H9 (cell line): Measurements from ENCODE around the gene EPB41L2. TPM values are rescaled to one million over a fixed set of nuclear protein-coding genes. Genes with fewer than 3 reads are reported as not detected.

Experiments used
- DNase-seq: peaks from one replicate; pipeline ENCODE4 v3.0.0-alpha.2; 2017
- H2AFZ ChIP-seq: one replicate; pipeline ENCODE4 v1.6.1; 2013; ENCODE audit warnings: mild to moderate bottlenecking, low read length, control low read depth, moderate library complexity
- H2AK5ac ChIP-seq: 2 replicates; pipeline ENCODE4 v1.6.1; 2013; ENCODE audit warnings: low read length, control low read depth, mixed read lengths; ENCODE audit not compliant: insufficient read length
- H2BK120ac ChIP-seq: one replicate; pipeline ENCODE4 v1.6.1; 2013; ENCODE audit warnings: low read depth, mild to moderate bottlenecking, low read length, control low read depth, inconsistent platforms; ENCODE audit not compliant: poor library complexity, severe bottlenecking
- H2BK12ac ChIP-seq: 2 replicates; pipeline ENCODE4 v1.6.1; 2013; ENCODE audit warnings: low read length, control low read depth, mixed read lengths, low read depth; ENCODE audit not compliant: insufficient read length
- H2BK15ac ChIP-seq: 2 replicates; pipeline ENCODE4 v1.6.1; 2013; ENCODE audit warnings: low read depth, low read length, control low read depth
- H2BK20ac ChIP-seq: one replicate; pipeline ENCODE4 v1.6.1; 2013; ENCODE audit warnings: low read depth, mild to moderate bottlenecking, low read length, control low read depth, inconsistent platforms; ENCODE audit not compliant: poor library complexity, severe bottlenecking
- H2BK5ac ChIP-seq: 2 replicates; pipeline ENCODE4 v1.6.1; 2013; ENCODE audit warnings: low read length, control low read depth, mixed read lengths; ENCODE audit not compliant: insufficient read length
- H3K14ac ChIP-seq: 2 replicates; pipeline ENCODE4 v1.6.1; 2013; ENCODE audit warnings: low read length, control low read depth; ENCODE audit not compliant: insufficient read depth
- H3K18ac ChIP-seq: 2 replicates; pipeline ENCODE4 v1.6.1; 2013; ENCODE audit warnings: low read depth, mild to moderate bottlenecking, mixed read lengths, low read length, control low read depth; ENCODE audit not compliant: insufficient read length
- H3K23ac ChIP-seq: 2 replicates; pipeline ENCODE4 v1.6.1; 2013; ENCODE audit warnings: low read length, control low read depth, mixed read lengths, low read depth; ENCODE audit not compliant: insufficient read length
- H3K23me2 ChIP-seq: 2 replicates; pipeline ENCODE4 v1.6.1; 2013; ENCODE audit warnings: low read depth, mild to moderate bottlenecking, mixed read lengths, low read length, control low read depth; ENCODE audit not compliant: insufficient read length, poor library complexity, severe bottlenecking
- H3K27ac ChIP-seq: 2 replicates; pipeline ENCODE4 v1.5.1; 2013; ENCODE audit warnings: low read length, control low read depth, mixed read lengths, low read depth; ENCODE audit not compliant: insufficient read length
- H3K27me3 ChIP-seq: 2 replicates; pipeline ENCODE4 v1.6.1; 2013; ENCODE audit warnings: low read length, control low read depth, inconsistent platforms; ENCODE audit not compliant: insufficient read depth
- H3K4ac ChIP-seq: 2 replicates; pipeline ENCODE4 v1.6.1; 2013; ENCODE audit warnings: low read depth, mild to moderate bottlenecking, control low read depth, inconsistent platforms, low read length, moderate library complexity
- H3K4me1 ChIP-seq: 2 replicates; pipeline ENCODE4 v1.6.1; 2013; ENCODE audit warnings: low read length, control low read depth, inconsistent platforms; ENCODE audit not compliant: insufficient read depth
- H3K4me2 ChIP-seq: 2 replicates; pipeline ENCODE4 v1.6.1; 2013; ENCODE audit warnings: low read length, control low read depth, mixed read lengths; ENCODE audit not compliant: insufficient read length, insufficient read depth
- H3K56ac ChIP-seq: 2 replicates; pipeline ENCODE4 v1.6.1; 2013; ENCODE audit warnings: low read depth, mild to moderate bottlenecking, mixed read lengths, low read length, control low read depth; ENCODE audit not compliant: insufficient read length
- H3K79me1 ChIP-seq: 2 replicates; pipeline ENCODE4 v1.6.1; 2013; ENCODE audit warnings: low read depth, mild to moderate bottlenecking, moderate library complexity, low read length, control low read depth, inconsistent platforms; ENCODE audit not compliant: insufficient read depth, poor library complexity, severe bottlenecking
- H3K79me2 ChIP-seq: 2 replicates; pipeline ENCODE4 v1.6.1; 2013; ENCODE audit warnings: low read length, control low read depth, inconsistent platforms; ENCODE audit not compliant: insufficient read depth
- H3K9ac ChIP-seq: 2 replicates; pipeline ENCODE4 v1.6.1; 2013; ENCODE audit warnings: low read length, control low read depth, mixed read lengths; ENCODE audit not compliant: insufficient read length; ENCODE audit errors: extremely low read depth
- H3K9me3 ChIP-seq: one replicate; pipeline ENCODE4 v1.6.1; 2013; ENCODE audit warnings: low read depth, low read length, inconsistent platforms; ENCODE audit not compliant: control insufficient read depth
- H3T11ph ChIP-seq: one replicate; pipeline ENCODE4 v1.6.1; 2013; ENCODE audit warnings: mild to moderate bottlenecking, low read length, control low read depth, inconsistent platforms
- H4K20me1 ChIP-seq: one replicate; pipeline ENCODE4 v1.6.1; 2013; ENCODE audit not compliant: control insufficient read depth, insufficient read length, insufficient read depth
- H4K5ac ChIP-seq: 2 replicates; pipeline ENCODE4 v1.6.1; 2013; ENCODE audit warnings: low read depth, mild to moderate bottlenecking, mixed read lengths, low read length, control low read depth; ENCODE audit not compliant: insufficient read length
- H4K8ac ChIP-seq: replicated peaks from 2 replicates; pipeline ENCODE4 v1.6.1; 2013; ENCODE audit warnings: low read length, control low read depth, mixed read lengths, low read depth; ENCODE audit not compliant: insufficient read length
- H4K91ac ChIP-seq: 2 replicates; pipeline ENCODE4 v1.6.1; 2013; ENCODE audit warnings: low read depth, mild to moderate bottlenecking, moderate library complexity, mixed read lengths, low read length, control low read depth; ENCODE audit not compliant: insufficient read length
- H3K27ac Mint-ChIP-seq, 3 experiments: 2 replicates in 2 of 3; 3 replicates in 1 of 3; pipeline ENCODE4 v1.8.0; 2020 to 2021; ENCODE audit warnings: mixed read lengths in 3 of 3, mild to moderate bottlenecking in 1 of 3, moderate library complexity in 1 of 3
- H3K27me3 Mint-ChIP-seq: 2 replicates; pipeline ENCODE4 v1.8.0; 2021; ENCODE audit warnings: low read depth, mild to moderate bottlenecking, moderate library complexity, mixed read lengths
- H3K36me3 Mint-ChIP-seq, 3 experiments: 2 replicates in 2 of 3; 3 replicates in 1 of 3; pipeline ENCODE4 v1.8.0; 2020 to 2021; ENCODE audit warnings: low read depth in 3 of 3, mixed read lengths in 3 of 3; ENCODE audit not compliant: insufficient read depth in 1 of 3
- H3K4me1 Mint-ChIP-seq, 2 experiments: 2 replicates each; pipeline ENCODE4 v1.8.0; 2020; ENCODE audit warnings: mixed read lengths in 2 of 2
- H3K4me3 Mint-ChIP-seq, 2 experiments: 2 replicates in 1 of 2; 3 replicates in 1 of 2; pipeline ENCODE4 v1.8.0; 2020 to 2021; ENCODE audit warnings: mild to moderate bottlenecking in 2 of 2, mixed read lengths in 2 of 2, moderate library complexity in 1 of 2
- H3K9me3 Mint-ChIP-seq, 2 experiments: 2 replicates in 1 of 2; 3 replicates in 1 of 2; pipeline ENCODE4 v1.8.0; 2020; ENCODE audit warnings: mild to moderate bottlenecking in 2 of 2, mixed read lengths in 2 of 2, moderate library complexity in 1 of 2
- WGBS: extraction: QIAGEN DNeasy Blood & Tissue Kit; methylation state at CpG from one replicate; pipeline ENCODE4 v1.1.7; 2013; ENCODE audit warnings: missing lambda C conversion rate, low lambda C conversion rate, mixed read lengths; ENCODE audit not compliant: insufficient read length; ENCODE audit errors: extremely low coverage; 5-methylcytosine and 5-hydroxymethylcytosine counted together
- total RNA-seq: library from RNA; stranded (reverse); gene quantifications from 2 replicates; pipeline ENCODE4 v1.2.1, GENCODE V29; 2021
- TF ChIP-seq, protein P1 (sequence below): fragments of 200-600 bp; sonication (generic); conservative IDR thresholded peaks from 3 replicates; pipeline ENCODE4 v1.8.0; 2021; ENCODE audit warnings: antibody characterized with exemption, mild to moderate bottlenecking

The EPB41L2 gene
- total RNA-seq, 1 experiment from 2014 or later, result 90.2 TPM

DNA sequence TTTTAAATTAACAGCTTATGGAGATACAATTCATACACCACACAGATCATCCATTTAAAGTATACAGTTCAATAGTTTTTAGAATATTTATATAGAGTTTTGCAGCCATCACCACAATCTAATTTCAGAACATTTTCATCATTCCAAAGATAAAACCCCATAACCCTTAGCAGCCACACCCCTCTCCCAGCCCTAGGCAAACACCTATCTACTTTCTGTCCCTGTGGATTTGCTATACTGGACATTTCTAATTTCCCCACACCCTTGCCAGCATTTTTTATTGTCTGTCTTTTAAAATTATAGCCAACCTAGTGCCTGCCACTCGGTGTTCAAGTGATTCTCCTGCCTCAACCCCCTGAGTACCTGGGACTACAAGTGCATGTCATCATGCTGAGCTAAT lies 49.2 kb upstream of the EPB41L2 start:
- Histone ChIP-seq H2BK5ac (no peak overlapping the region), H3K4me1 (no peaks in the 10 kb centered on the region), H3K4ac (no peak overlapping the region), H3T11ph (no peak overlapping the region), H2BK12ac (no peak overlapping the region), H2BK120ac (no peak overlapping the region), H3K23me2 (no peaks in the 10 kb centered on the region), H4K91ac (no peak overlapping the region), H2BK20ac (no peak overlapping the region), H3K79me2 (no peaks in the 10 kb centered on the region), H3K9ac (no peak overlapping the region), H2BK15ac (no peak overlapping the region), H3K23ac (no peak overlapping the region), H2AK5ac (no peak overlapping the region), H3K9me3 (no peaks in the 10 kb centered on the region), H3K56ac (no peak overlapping the region), H3K27me3 (no peaks in the 10 kb centered on the region), H3K4me2 (no peak overlapping the region), H3K79me1 (no peaks in the 10 kb centered on the region), H3K27ac (no peak overlapping the region), H4K20me1 (no peaks in the 10 kb centered on the region), H3K14ac (no peak overlapping the region), H4K5ac (no peak overlapping the region), H2AFZ (no peak overlapping the region), H3K18ac (no peak overlapping the region), H4K8ac (no peak overlapping the region)
- TF ChIP-seq, protein P1, sequence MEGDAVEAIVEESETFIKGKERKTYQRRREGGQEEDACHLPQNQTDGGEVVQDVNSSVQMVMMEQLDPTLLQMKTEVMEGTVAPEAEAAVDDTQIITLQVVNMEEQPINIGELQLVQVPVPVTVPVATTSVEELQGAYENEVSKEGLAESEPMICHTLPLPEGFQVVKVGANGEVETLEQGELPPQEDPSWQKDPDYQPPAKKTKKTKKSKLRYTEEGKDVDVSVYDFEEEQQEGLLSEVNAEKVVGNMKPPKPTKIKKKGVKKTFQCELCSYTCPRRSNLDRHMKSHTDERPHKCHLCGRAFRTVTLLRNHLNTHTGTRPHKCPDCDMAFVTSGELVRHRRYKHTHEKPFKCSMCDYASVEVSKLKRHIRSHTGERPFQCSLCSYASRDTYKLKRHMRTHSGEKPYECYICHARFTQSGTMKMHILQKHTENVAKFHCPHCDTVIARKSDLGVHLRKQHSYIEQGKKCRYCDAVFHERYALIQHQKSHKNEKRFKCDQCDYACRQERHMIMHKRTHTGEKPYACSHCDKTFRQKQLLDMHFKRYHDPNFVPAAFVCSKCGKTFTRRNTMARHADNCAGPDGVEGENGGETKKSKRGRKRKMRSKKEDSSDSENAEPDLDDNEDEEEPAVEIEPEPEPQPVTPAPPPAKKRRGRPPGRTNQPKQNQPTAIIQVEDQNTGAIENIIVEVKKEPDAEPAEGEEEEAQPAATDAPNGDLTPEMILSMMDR, result no peak
- Mint-ChIP-seq H3K4me1 (no peaks in the 10 kb centered on the region), H3K36me3 (peaks cover 0 to 6% (median 2%) of the 10 kb centered on the region in 3 experiments; a peak in 4 of 7 replicates), H3K27ac (no peak overlapping the region; a peak in 2 of 7 replicates), H3K9me3 (peaks cover 5% of the 10 kb centered on the region in 2 experiments; a peak in 4 of 5 replicates), H3K27me3 (no peaks in the 10 kb centered on the region; the same call in 1 of the 2 replicates), H3K4me3 (no peak overlapping the region)
- WGBS, result no CpG with 5 or more reads among the region's 1 CpG
- DNase-seq, result no peak
